CD8-positive, alpha-beta memory T cell (primary cell): ENCODE results near the gene CTBS. TPM values are rescaled to one million over a fixed set of nuclear protein-coding genes. Genes with fewer than 3 reads are reported as not detected.

Experiments
- CTCF ChIA-PET: fragments of 350-600 bp; sonication (Branson Sonifier 250); formaldehyde crosslinking; loops from one replicate; lab custom pipeline; 2021; ENCODE audit warnings: antibody characterized with exemption; lab: Charles Lee
- POLR2A ChIA-PET: fragments of 350-600 bp; sonication (Branson Sonifier 250); formaldehyde crosslinking; loops from one replicate; lab custom pipeline; 2021; ENCODE audit warnings: antibody characterized with exemption; lab: Charles Lee
- DNase-seq, 5 donors: peaks; one replicate each; pipeline versions ENCODE4 v3.0.0 to v3.0.0-alpha.2; 2020 to 2022; ENCODE audit warnings: mixed read lengths in 1 of 5
- H3K27ac ChIP-seq: one replicate; pipeline ENCODE4 v1.7.0; 2013; ENCODE audit warnings: low read depth, mild to moderate bottlenecking, low read length, moderate library complexity
- H3K27me3 ChIP-seq: 2 replicates; pipeline ENCODE4 v1.7.0; 2013; ENCODE audit warnings: low read length, mild to moderate bottlenecking; ENCODE audit not compliant: insufficient read depth, poor library complexity, severe bottlenecking
- H3K36me3 ChIP-seq: 2 replicates; pipeline ENCODE4 v1.7.0; 2013; ENCODE audit warnings: mild to moderate bottlenecking, low read length, moderate library complexity; ENCODE audit not compliant: insufficient read depth
- H3K4me1 ChIP-seq: 2 replicates; pipeline ENCODE4 v1.7.0; 2013; ENCODE audit warnings: mild to moderate bottlenecking, low read length, moderate library complexity; ENCODE audit not compliant: insufficient read depth
- H3K4me3 ChIP-seq: 2 replicates; pipeline ENCODE4 v1.7.0; 2013; ENCODE audit warnings: mild to moderate bottlenecking, low read length
- H3K9me3 ChIP-seq: 2 replicates; pipeline ENCODE4 v1.7.0; 2013; ENCODE audit warnings: mild to moderate bottlenecking, low read length
- H3K27ac Mint-ChIP-seq, 8 donors: one replicate each; pipeline ENCODE4 v1.8.0; 2020 to 2021; ENCODE audit warnings: mixed read lengths in 8 of 8, mild to moderate bottlenecking in 6 of 8, inconsistent platforms in 3 of 8, moderate library complexity in 3 of 8
- H3K27me3 Mint-ChIP-seq, 2 donors: one replicate each; pipeline ENCODE4 v1.8.0; 2020 to 2021; ENCODE audit warnings: mixed read lengths in 2 of 2, mild to moderate bottlenecking in 1 of 2, moderate library complexity in 1 of 2
- H3K36me3 Mint-ChIP-seq, 3 donors: one replicate each; pipeline ENCODE4 v1.8.0; 2020 to 2021; ENCODE audit warnings: mixed read lengths in 3 of 3, inconsistent platforms in 1 of 3, mild to moderate bottlenecking in 1 of 3
- H3K4me1 Mint-ChIP-seq, 3 donors: one replicate each; pipeline ENCODE4 v1.8.0; 2020 to 2021; ENCODE audit warnings: mixed read lengths in 3 of 3, inconsistent platforms in 1 of 3, mild to moderate bottlenecking in 1 of 3
- H3K4me3 Mint-ChIP-seq, 7 donors: one replicate each; pipeline ENCODE4 v1.8.0; 2020 to 2021; ENCODE audit warnings: mixed read lengths in 7 of 7, mild to moderate bottlenecking in 6 of 7, moderate library complexity in 4 of 7, inconsistent platforms in 2 of 7
- H3K9me3 Mint-ChIP-seq, 5 donors: one replicate each; pipeline ENCODE4 v1.8.0; 2020 to 2022; ENCODE audit warnings: mixed read lengths in 5 of 5, mild to moderate bottlenecking in 3 of 5, moderate library complexity in 2 of 5, inconsistent platforms in 1 of 5
- polyA plus RNA-seq: library from polyadenylated mRNA; unstranded; fragments of 300-500 nt; fragmentation: Illumina TruSeq; gene quantifications from one replicate; pipeline ENCODE4 v1.2.3, GENCODE V29; 2021
- total RNA-seq, 2 experiments: library from RNA; stranded (reverse); gene quantifications; one replicate each; pipeline ENCODE4 v1.2.3, GENCODE V29; 2021

The CTBS gene
- total and polyA plus RNA-seq, 3 experiments from 2014 or later, result 8.8 to 18.3 (median 9.1) TPM

- Mint-ChIP-seq H3K27ac (no peak overlapping the region), H3K36me3 (peaks cover 0 to 4% (median 0%) of the 10 kb centered on the region in 3 donors), H3K27me3 (peaks cover 0 to 12% of the 10 kb centered on the region in 2 donors), H3K4me1 (peaks cover 0 to 7% (median 7%) of the 10 kb centered on the region in 3 donors), H3K9me3 (peaks cover 0 to 3% (median 0%) of the 10 kb centered on the region in 5 donors), H3K4me3 (no peak overlapping the region)
- Histone ChIP-seq H3K27ac (no peak overlapping the region), H3K27me3 (no peaks in the 10 kb centered on the region), H3K4me3 (no peak overlapping the region), H3K36me3 (no peaks in the 10 kb centered on the region), H3K9me3 (no peaks in the 10 kb centered on the region), H3K4me1 (no peaks in the 10 kb centered on the region)
- CTCF ChIA-PET, result interaction anchor here (0.7 to 1.5 kb wide), 4 partner anchors 7 to 171 kb away, joined by 3 to 4 read pairs (median 4); no protein-coding TSS in a partner anchor
- no peak for DNase-seq
- POLR2A ChIA-PET, result no interaction called here
Measured at GRCh38 chr1:84613026-84613425, 38.8 kb upstream of the CTBS start.

DNA sequence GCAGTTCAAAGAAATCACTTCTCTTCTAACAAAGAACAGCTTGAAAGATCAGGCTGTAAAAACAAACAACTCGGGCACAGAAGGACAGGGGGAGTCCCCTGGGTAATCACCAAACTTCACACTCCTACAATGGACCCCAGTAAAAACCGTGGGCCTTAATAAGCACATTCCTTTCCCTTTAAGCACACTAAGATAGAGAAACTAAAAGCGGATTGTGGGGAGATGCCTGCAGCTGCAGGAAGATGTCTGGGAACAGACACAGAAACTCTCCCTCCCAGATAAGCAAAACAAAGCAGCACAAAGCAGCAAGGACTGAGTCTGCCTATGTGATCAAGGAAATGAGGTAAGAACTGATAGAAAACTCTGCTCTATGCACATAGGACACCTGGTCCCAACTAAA is 37.6 kb upstream of the CTBS start:
- Mint-ChIP-seq H3K4me3 (peak overlapping the region in 1 of 7 donors; percentile 27), H3K36me3 (peaks cover 0 to 4% (median 0%) of the 10 kb centered on the region in 3 donors), H3K27ac (peak overlapping the region in 4 of 8 donors; percentile 7 to 55 (median 33)), H3K9me3 (peaks cover 0 to 3% (median under 1%) of the 10 kb centered on the region in 5 donors), H3K4me1 (peaks cover 0 to 7% (median 7%) of the 10 kb centered on the region in 3 donors), H3K27me3 (peaks cover 0 to 19% of the 10 kb centered on the region in 2 donors)
- H3K36me3 ChIP-seq, result no peaks in the 10 kb centered on the region
- no peaks in the 10 kb centered on the region for H3K4me1 ChIP-seq
- CTCF ChIA-PET, result interaction anchor here (1.1 to 1.4 kb wide), 2 partner anchors 8 to 9 kb away, joined by 4 read pairs; no protein-coding TSS in a partner anchor
- H3K9me3 ChIP-seq, result no peaks in the 10 kb centered on the region
- no peak overlapping the region for H3K4me3 ChIP-seq
- H3K27me3 ChIP-seq, result no peaks in the 10 kb centered on the region
- peak in 1 of 5 donors; percentile 53 for DNase-seq
- no peak overlapping the region for H3K27ac ChIP-seq
- POLR2A ChIA-PET, result no interaction called here

- Mint-ChIP-seq H3K4me1 (peaks cover 0 to 7% (median 7%) of the 10 kb centered on the region in 3 donors), H3K27me3 (peaks cover 3 to 24% of the 10 kb centered on the region in 2 donors), H3K4me3 (no peak overlapping the region), H3K27ac (peak overlapping the region in 2 of 8 donors; percentile 38 to 55), H3K9me3 (peaks cover 4 to 10% (median 8%) of the 10 kb centered on the region in 5 donors), H3K36me3 (peaks cover 0 to 9% (median 2%) of the 10 kb centered on the region in 3 donors)
- H3K36me3 ChIP-seq, result no peaks in the 10 kb centered on the region
- H3K27ac ChIP-seq, result no peak overlapping the region
- no peak overlapping the region for H3K4me3 ChIP-seq
- ChIA-PET CTCF (interaction anchor here (1.4 kb wide), 1 partner anchor 8 kb away, joined by 4 read pairs; no protein-coding TSS in a partner anchor), POLR2A (no interaction called here)
- DNase-seq, result no peak
- no peaks in the 10 kb centered on the region for H3K4me1 ChIP-seq
- no peaks in the 10 kb centered on the region for H3K27me3 ChIP-seq
- no peaks in the 10 kb centered on the region for H3K9me3 ChIP-seq
Measured at GRCh38 chr1:84611091-84611490, 36.9 kb upstream of the CTBS start.

- H3K4me3 Mint-ChIP-seq, result peak overlapping the region in 1 of 7 donors; percentile 20
- no peaks in the 10 kb centered on the region for H3K4me1 ChIP-seq
- no peak overlapping the region for H3K27ac Mint-ChIP-seq
- no peaks in the 10 kb centered on the region for H3K36me3 ChIP-seq
- peaks cover 0 to 7% (median 7%) of the 10 kb centered on the region in 3 donors for H3K4me1 Mint-ChIP-seq
- POLR2A ChIA-PET, result no interaction called here
- H3K27ac ChIP-seq, result no peak overlapping the region
- peaks cover 2 to 28% (median 3%) of the 10 kb centered on the region in 3 donors for H3K36me3 Mint-ChIP-seq
- peaks cover 3 to 14% of the 10 kb centered on the region in 2 donors for H3K27me3 Mint-ChIP-seq
- CTCF ChIA-PET, result no interaction called here
- H3K9me3 ChIP-seq, result peaks cover 16% of the 10 kb centered on the region
- DNase-seq, result no peak
- no peaks in the 10 kb centered on the region for H3K27me3 ChIP-seq
- H3K4me3 ChIP-seq, result no peak overlapping the region
- peaks cover 21 to 35% (median 29%) of the 10 kb centered on the region in 5 donors for H3K9me3 Mint-ChIP-seq
Measured at GRCh38 chr1:84606977-84607376, 32.7 kb upstream of the CTBS start.

- no peak overlapping the region for H3K27ac Mint-ChIP-seq
- H3K27me3 ChIP-seq, result no peaks in the 10 kb centered on the region
- ChIA-PET CTCF (interaction anchor here (1.5 kb wide), 1 partner anchor 10 kb away, joined by 3 read pairs; no protein-coding TSS in a partner anchor), POLR2A (no interaction called here)
- H3K27ac ChIP-seq, result no peak overlapping the region
- H3K4me1 Mint-ChIP-seq, result no peaks in the 10 kb centered on the region
- DNase-seq, result no peak
- H3K4me3 ChIP-seq, result no peak overlapping the region
- no peaks in the 10 kb centered on the region for H3K36me3 ChIP-seq
- peaks cover 3 to 14% of the 10 kb centered on the region in 2 donors for H3K27me3 Mint-ChIP-seq
- no peaks in the 10 kb centered on the region for H3K4me1 ChIP-seq
- peaks cover 21 to 35% (median 29%) of the 10 kb centered on the region in 5 donors for H3K9me3 Mint-ChIP-seq
- peaks cover 16% of the 10 kb centered on the region for H3K9me3 ChIP-seq
- peaks cover 2 to 24% (median 3%) of the 10 kb centered on the region in 3 donors for H3K36me3 Mint-ChIP-seq
- no peak overlapping the region for H3K4me3 Mint-ChIP-seq
Measured at GRCh38 chr1:84605157-84605556, 30.9 kb upstream of the CTBS start.

DNA sequence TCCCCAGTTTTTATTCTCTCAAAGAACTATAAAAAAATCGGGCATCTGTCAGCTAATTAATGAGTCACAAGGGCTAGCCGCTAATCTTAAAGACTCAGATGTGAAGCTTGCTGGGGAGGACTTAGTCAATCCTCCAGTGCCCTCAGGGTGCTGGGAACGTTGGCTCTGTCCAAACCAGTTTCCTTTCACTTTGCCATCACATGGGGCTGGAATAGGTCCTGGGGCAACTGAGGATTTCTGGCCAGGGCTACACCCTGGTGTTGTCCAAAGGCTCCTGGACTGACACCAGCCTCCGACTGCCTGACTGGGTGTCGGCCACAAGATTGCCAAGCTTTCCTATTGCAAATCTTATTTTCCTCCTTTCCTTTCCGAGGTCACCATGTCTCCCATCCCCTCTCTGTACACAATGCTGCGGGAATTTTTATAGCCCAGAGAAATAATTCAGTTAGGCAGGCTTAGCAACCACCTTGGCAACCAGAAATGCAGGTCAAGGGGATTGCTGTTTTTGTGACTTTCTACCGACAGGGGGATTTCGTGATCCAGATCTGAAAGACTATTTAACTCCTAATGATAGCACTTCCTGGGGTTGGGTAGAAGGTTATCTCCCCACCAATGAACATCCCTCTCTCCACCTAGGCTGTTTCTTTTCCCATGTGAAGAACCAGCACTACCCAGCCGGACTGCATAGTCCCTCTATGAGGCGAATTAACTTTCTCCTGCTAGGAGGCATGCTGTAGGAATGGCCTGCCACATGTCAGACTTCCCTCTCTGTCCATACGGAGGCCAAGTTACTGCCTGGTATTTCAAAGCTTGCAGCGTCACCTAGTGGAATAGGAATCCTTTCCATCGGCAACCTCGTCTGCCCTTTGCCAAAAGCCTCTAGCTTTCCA is 29.9 kb upstream of the CTBS start:
- H3K27ac ChIP-seq, result no peak overlapping the region
- H3K9me3 ChIP-seq, result peaks cover 16% of the 10 kb centered on the region
- Mint-ChIP-seq H3K27me3 (peaks cover 3 to 14% of the 10 kb centered on the region in 2 donors), H3K36me3 (peaks cover 2 to 24% (median 3%) of the 10 kb centered on the region in 3 donors), H3K9me3 (peaks cover 21 to 35% (median 29%) of the 10 kb centered on the region in 5 donors), H3K4me1 (no peaks in the 10 kb centered on the region), H3K27ac (no peak overlapping the region), H3K4me3 (no peak overlapping the region)
- no peak overlapping the region for H3K4me3 ChIP-seq
- DNase-seq, result no peak
- H3K36me3 ChIP-seq, result no peaks in the 10 kb centered on the region
- no peaks in the 10 kb centered on the region for H3K27me3 ChIP-seq
- ChIA-PET POLR2A (no interaction called here), CTCF (no interaction called here)
- no peaks in the 10 kb centered on the region for H3K4me1 ChIP-seq

DNA sequence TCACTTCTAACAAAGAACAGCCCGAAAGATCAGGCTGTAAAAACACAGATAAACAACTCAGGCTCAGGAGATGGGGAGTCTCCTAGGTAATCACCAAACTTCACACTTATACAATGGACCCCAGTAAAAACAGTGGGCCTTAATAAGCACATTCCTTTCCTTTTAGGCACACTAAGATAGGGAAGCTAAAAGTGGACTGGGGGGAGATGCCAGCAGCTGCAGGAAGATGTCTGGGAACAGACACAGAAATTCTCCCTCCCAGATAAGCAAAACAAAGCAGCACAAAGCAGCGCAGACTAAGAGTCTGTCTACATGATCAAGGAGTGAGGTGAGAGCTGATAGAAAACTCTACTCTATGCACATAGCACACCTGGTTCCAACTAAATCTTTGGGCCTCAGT is 29.0 kb upstream of the CTBS start:
- no peaks in the 10 kb centered on the region for H3K27me3 ChIP-seq
- Mint-ChIP-seq H3K9me3 (peaks cover 21 to 35% (median 29%) of the 10 kb centered on the region in 5 donors), H3K4me1 (no peaks in the 10 kb centered on the region), H3K4me3 (no peak overlapping the region), H3K36me3 (peaks cover 2 to 24% (median 3%) of the 10 kb centered on the region in 3 donors), H3K27ac (no peak overlapping the region), H3K27me3 (peaks cover 3 to 14% of the 10 kb centered on the region in 2 donors)
- H3K36me3 ChIP-seq, result no peaks in the 10 kb centered on the region
- DNase-seq, result no peak
- H3K27ac ChIP-seq, result no peak overlapping the region
- peaks cover 16% of the 10 kb centered on the region for H3K9me3 ChIP-seq
- CTCF ChIA-PET, result interaction anchor here (0.9 kb wide), 1 partner anchor 8 kb away, joined by 4 read pairs; no protein-coding TSS in a partner anchor
- no peaks in the 10 kb centered on the region for H3K4me1 ChIP-seq
- POLR2A ChIA-PET, result no interaction called here
- H3K4me3 ChIP-seq, result no peak overlapping the region

- Histone ChIP-seq H3K36me3 (no peaks in the 10 kb centered on the region), H3K27ac (no peak overlapping the region), H3K4me1 (no peaks in the 10 kb centered on the region), H3K27me3 (no peaks in the 10 kb centered on the region), H3K9me3 (peaks cover 15% of the 10 kb centered on the region), H3K4me3 (no peak overlapping the region)
- Mint-ChIP-seq H3K4me3 (no peak overlapping the region), H3K27ac (no peak overlapping the region), H3K4me1 (no peaks in the 10 kb centered on the region), H3K27me3 (peaks cover 0 to 5% of the 10 kb centered on the region in 2 donors), H3K36me3 (peaks cover 1 to 16% (median 2%) of the 10 kb centered on the region in 3 donors), H3K9me3 (peaks cover 10 to 25% (median 19%) of the 10 kb centered on the region in 5 donors)
- no peak for DNase-seq
- POLR2A ChIA-PET, result no interaction called here
- CTCF ChIA-PET, result no interaction called here
Measured at GRCh38 chr1:84600796-84601195, 26.6 kb upstream of the CTBS start.
